Sigmoid colon (tissue), 4 donors: Measurements from ENCODE around the gene EWSR1.

Experiments
- EP300 ChIP-seq, 4 donors: sonication (generic); formaldehyde crosslinking; IDR thresholded peaks; one replicate each; pipeline ENCODE4 v1.6.1; 2017; ENCODE audit warnings: antibody characterized with exemption in 4 of 4
- POLR2A ChIP-seq, 2 donors: fragments of 450-650 bp; IDR thresholded peaks; one replicate each; pipeline ENCODE4 v1.6.1; 2016; ENCODE audit warnings: antibody characterized with exemption in 2 of 2, mild to moderate bottlenecking in 2 of 2, moderate library complexity in 2 of 2
- POLR2AphosphoS5 ChIP-seq, 4 donors: sonication (generic); formaldehyde crosslinking; IDR thresholded peaks; one replicate each; pipeline ENCODE4 v1.6.1; 2017; ENCODE audit warnings: antibody characterized with exemption in 4 of 4
- TF ChIP-seq, protein P1 (sequence below), 4 experiments: fragments of 450-650 bp in 3 of 4; fragments of 200-600 bp in 1 of 4; IDR thresholded peaks; one replicate each; pipeline ENCODE4 v1.5.1; 2016 to 2019; ENCODE audit warnings: antibody characterized with exemption in 4 of 4, mild to moderate bottlenecking in 3 of 4, moderate library complexity in 2 of 4

DNA sequence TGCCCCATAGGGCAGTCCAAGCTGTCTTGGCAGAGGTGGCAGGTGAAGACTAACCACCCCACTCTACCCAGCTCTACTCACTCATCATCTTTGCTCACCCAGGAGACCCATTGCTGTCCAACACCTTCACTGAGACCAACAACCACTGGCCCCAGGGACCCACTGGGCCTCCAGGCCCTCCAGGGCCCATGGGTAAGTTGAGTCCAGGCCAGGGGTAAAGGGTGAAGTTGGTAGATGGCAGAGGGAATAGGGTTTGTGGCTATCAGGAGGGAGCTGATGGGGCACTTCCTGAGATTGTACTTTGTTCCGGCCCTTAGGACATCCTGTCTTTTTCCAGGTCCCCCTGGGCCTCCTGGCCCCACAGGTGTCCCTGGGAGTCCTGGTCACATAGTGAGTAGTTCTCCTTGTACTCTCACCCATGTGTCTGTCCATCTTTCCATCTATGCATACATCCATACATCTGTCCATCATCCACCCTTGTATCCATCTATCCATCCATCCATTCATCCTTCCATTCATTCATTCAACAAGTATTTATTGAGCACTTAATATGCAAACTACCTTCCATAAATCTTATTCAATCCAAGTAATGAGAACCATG is 34.7 kb upstream of the EWSR1 start:
- TF ChIP-seq, protein P1, sequence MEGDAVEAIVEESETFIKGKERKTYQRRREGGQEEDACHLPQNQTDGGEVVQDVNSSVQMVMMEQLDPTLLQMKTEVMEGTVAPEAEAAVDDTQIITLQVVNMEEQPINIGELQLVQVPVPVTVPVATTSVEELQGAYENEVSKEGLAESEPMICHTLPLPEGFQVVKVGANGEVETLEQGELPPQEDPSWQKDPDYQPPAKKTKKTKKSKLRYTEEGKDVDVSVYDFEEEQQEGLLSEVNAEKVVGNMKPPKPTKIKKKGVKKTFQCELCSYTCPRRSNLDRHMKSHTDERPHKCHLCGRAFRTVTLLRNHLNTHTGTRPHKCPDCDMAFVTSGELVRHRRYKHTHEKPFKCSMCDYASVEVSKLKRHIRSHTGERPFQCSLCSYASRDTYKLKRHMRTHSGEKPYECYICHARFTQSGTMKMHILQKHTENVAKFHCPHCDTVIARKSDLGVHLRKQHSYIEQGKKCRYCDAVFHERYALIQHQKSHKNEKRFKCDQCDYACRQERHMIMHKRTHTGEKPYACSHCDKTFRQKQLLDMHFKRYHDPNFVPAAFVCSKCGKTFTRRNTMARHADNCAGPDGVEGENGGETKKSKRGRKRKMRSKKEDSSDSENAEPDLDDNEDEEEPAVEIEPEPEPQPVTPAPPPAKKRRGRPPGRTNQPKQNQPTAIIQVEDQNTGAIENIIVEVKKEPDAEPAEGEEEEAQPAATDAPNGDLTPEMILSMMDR (IDR thresholded peaks at IDR 0.05), result no peak
- no peak for TF ChIP-seq EP300 (IDR thresholded peaks at IDR 0.05)
- no peak for TF ChIP-seq POLR2A (IDR thresholded peaks at IDR 0.05)
- TF ChIP-seq POLR2AphosphoS5 (IDR thresholded peaks at IDR 0.05), result no peak
